ENCODE measurements around the gene CFB.
"Not testable (repeated sequence)": the region's sequence is repeated elsewhere in the genome, so short reads cannot be mapped to it uniquely, and the experiment has no call there.

Gene CFB

DNA sequence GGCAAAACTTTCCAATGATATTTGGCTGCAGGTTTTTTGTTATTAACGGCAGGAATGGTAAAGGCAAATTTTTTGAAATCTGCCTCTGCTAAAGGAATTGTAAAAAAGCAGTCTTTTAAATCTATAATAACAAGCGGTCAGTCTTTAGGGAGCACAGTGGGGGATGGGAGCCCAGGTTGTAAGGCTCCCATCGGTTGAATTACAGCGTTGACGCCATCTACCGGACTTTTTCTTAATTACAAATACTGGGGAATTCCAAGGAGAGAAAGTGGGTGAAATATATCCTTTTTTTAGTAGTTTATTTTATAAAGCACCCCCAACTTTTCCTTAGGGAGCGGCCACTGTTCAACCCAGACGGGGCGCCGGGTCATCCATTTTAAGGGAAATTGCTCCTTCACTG lies 43.5 kb downstream of the CFB start:
- H3K4me3 ChIP-seq (ENCODE audit: low read length); H3K36me3 ChIP-seq (ENCODE audit: control insufficient read depth, insufficient read depth, low read length); H3K27ac ChIP-seq (ENCODE audit: low read depth, low read length); H3K27me3 ChIP-seq (ENCODE audit: control insufficient read depth, insufficient read depth, low read length); H3K9ac ChIP-seq (ENCODE audit: low read length); H3K4me1 ChIP-seq (ENCODE audit: control insufficient read depth, insufficient read depth, low read length): not testable (repeated sequence)

DNA sequence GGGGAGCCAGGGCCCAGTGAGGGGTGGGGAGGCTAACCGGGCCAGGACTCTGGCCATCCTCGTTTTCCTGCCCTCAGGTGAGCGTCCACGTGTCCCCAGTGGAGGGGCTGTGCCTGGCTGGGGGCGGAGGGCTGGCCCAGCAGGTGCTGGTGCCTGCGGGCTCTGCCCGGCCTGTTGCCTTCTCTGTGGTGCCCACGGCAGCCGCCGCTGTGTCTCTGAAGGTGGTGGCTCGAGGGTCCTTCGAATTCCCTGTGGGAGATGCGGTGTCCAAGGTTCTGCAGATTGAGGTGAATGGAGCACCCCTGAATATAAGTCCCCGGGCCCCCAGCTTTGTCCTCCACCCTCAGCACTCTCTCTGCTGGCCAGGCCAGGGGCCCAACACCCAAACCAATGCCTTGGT lies 48.5 kb downstream of the CFB start:
- H3K4me1 ChIP-seq (ENCODE audit: control insufficient read depth, insufficient read depth, low read length); H3K4me3 ChIP-seq (ENCODE audit: low read length); H3K9ac ChIP-seq (ENCODE audit: low read length); H3K36me3 ChIP-seq (ENCODE audit: control insufficient read depth, insufficient read depth, low read length); H3K27me3 ChIP-seq (ENCODE audit: control insufficient read depth, insufficient read depth, low read length); H3K27ac ChIP-seq (ENCODE audit: low read depth, low read length): not testable (repeated sequence)

DNA sequence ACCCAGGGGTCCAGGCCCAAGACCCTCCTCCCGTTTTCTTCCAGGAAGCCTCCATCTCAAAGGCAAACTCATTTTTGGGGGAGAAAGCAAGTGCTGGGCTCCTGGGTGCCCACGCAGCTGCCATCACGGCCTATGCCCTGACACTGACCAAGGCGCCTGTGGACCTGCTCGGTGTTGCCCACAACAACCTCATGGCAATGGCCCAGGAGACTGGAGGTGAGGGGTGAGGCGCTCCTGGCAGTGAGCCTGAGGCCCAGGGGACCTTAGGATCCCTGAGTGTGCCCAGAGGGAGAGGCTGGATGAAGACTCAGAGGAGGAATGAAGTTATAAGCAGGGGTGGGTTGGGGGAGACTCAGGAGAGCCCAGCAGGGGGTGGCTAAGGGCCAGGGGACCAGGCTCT lies 50.5 kb downstream of the CFB start:
- not testable (repeated sequence) for H3K4me1 ChIP-seq (ENCODE audit: control insufficient read depth, insufficient read depth, low read length); H3K36me3 ChIP-seq (ENCODE audit: control insufficient read depth, insufficient read depth, low read length); H3K4me3 ChIP-seq (ENCODE audit: low read length); H3K27ac ChIP-seq (ENCODE audit: low read depth, low read length); H3K27me3 ChIP-seq (ENCODE audit: control insufficient read depth, insufficient read depth, low read length); H3K9ac ChIP-seq (ENCODE audit: low read length)

All from rectal smooth muscle tissue (tissue), 1 donor.